HEK293T (cell line): ENCODE results near the gene STPG4.

Source experiments
- BHLHE40 ChIP-seq: fragments of 450-650 bp; IDR thresholded peaks from 2 replicates; pipeline ENCODE4 v1.6.1; 2016; ENCODE audit warnings: mild to moderate bottlenecking, moderate library complexity, borderline replicate concordance
- CTBP1 ChIP-seq: fragments of 450-650 bp; IDR thresholded peaks from 2 replicates; pipeline ENCODE4 v1.6.1; 2016; ENCODE audit warnings: borderline replicate concordance
- ELF4 ChIP-seq: fragments of 450-650 bp; IDR thresholded peaks from 2 replicates; pipeline ENCODE4 v1.6.1; 2017; ENCODE audit warnings: antibody characterized with exemption
- FOXA1 ChIP-seq: fragments of 450-650 bp; IDR thresholded peaks from 2 replicates; pipeline ENCODE4 v1.6.1; 2016; ENCODE audit warnings: mild to moderate bottlenecking
- FOXK2 ChIP-seq: fragments of 450-650 bp; IDR thresholded peaks from 2 replicates; pipeline ENCODE4 v1.6.1; 2016; ENCODE audit warnings: mild to moderate bottlenecking
- PKNOX1 ChIP-seq: fragments of 450-650 bp; IDR thresholded peaks from 2 replicates; pipeline ENCODE4 v1.6.1; 2016
- SP1 ChIP-seq: fragments of 450-650 bp; IDR thresholded peaks from 2 replicates; pipeline ENCODE4 v1.6.1; 2017

GRCh38 chr2:47145466-47145865 lies 9.6 kb downstream of the STPG4 start:
- TF ChIP-seq FOXA1 (no peak), CTBP1 (no peak), PKNOX1 (no peak), FOXK2 (no peak), BHLHE40 (no peak), SP1 (no peak), ELF4 (no peak)
